ENCODE results near the gene TXNL4A.

TXNL4A gene

GRCh38 chr18:79983253-79983652 lies 5.1 kb downstream of the TXNL4A start:
- Histone ChIP-seq H3K9me3 (replicated peaks; ENCODE audit: insufficient read depth, low read length) (no peaks in the 10 kb centered on the region), H3F3A (ENCODE audit: insufficient read depth, low read length) (no peaks in the 10 kb centered on the region), H3K79me2 (ENCODE audit: low read length) (peaks cover 100% of the 10 kb centered on the region), H2AFZ (ENCODE audit: low read length) (no peak overlapping the region), H3K27me3 (replicated peaks; ENCODE audit: insufficient read depth, low read length) (no peaks in the 10 kb centered on the region), H3K4me3 (ENCODE audit: low read length) (no peak overlapping the region), H3K36me3 (replicated peaks; ENCODE audit: insufficient read depth, low read length) (peaks cover 15% of the 10 kb centered on the region; the same call in 1 of the 2 replicates), H3K9me2 (replicated peaks; ENCODE audit: insufficient read depth, low read length) (no peaks in the 10 kb centered on the region), H3K4me2 (ENCODE audit: low read depth, low read length) (no peak overlapping the region), H3K27ac (ENCODE audit: low read length) (no peak overlapping the region), H3K4me1 (ENCODE audit: low read length) (no peaks in the 10 kb centered on the region), H3K9ac (ENCODE audit: low read length) (no peak overlapping the region), H4K20me1 (ENCODE audit: insufficient read depth, low read length) (peaks cover 5% of the 10 kb centered on the region; the same call in 1 of the 2 replicates)
- TF ChIP-seq, protein P1, sequence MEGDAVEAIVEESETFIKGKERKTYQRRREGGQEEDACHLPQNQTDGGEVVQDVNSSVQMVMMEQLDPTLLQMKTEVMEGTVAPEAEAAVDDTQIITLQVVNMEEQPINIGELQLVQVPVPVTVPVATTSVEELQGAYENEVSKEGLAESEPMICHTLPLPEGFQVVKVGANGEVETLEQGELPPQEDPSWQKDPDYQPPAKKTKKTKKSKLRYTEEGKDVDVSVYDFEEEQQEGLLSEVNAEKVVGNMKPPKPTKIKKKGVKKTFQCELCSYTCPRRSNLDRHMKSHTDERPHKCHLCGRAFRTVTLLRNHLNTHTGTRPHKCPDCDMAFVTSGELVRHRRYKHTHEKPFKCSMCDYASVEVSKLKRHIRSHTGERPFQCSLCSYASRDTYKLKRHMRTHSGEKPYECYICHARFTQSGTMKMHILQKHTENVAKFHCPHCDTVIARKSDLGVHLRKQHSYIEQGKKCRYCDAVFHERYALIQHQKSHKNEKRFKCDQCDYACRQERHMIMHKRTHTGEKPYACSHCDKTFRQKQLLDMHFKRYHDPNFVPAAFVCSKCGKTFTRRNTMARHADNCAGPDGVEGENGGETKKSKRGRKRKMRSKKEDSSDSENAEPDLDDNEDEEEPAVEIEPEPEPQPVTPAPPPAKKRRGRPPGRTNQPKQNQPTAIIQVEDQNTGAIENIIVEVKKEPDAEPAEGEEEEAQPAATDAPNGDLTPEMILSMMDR (IDR thresholded peaks at IDR 0.05; ENCODE audit: low read length): no peak
- TF ChIP-seq EZH2phosphoT487 (IDR thresholded peaks at IDR 0.05; ENCODE audit: low read length) (no peak), EZH2 (optimal IDR thresholded peaks at IDR 0.05; ENCODE audit: low read depth, low read length) (no peak)
- DNase-seq: no peak

DNA sequence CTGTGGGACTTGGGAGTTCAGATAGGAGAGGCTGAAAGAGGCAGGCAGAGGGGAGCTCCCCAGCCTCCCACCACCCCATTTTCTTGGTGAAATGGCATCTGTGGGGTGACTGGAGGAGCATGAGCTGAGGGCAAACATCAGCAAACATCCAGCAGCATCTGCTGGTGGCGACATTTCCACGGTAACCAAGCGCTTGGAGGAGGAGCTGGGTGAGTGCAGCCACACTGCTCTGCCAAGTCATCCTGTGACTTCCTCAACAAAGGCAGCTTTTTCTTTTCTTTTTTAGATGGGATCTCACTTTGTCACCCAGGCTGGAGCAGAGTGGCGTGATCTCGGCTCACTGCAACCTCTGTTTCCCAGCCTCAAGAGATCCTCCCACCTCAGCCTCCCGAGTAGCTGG lies 5.6 kb downstream of the TXNL4A start:
- no peaks in the 10 kb centered on the region for H3K4me1 ChIP-seq (ENCODE audit: low read length)
- peaks cover 5% of the 10 kb centered on the region; the same call in 1 of the 2 replicates for H4K20me1 ChIP-seq (ENCODE audit: insufficient read depth, low read length)
- H3K36me3 ChIP-seq (replicated peaks; ENCODE audit: insufficient read depth, low read length): peaks cover 15% of the 10 kb centered on the region; the same call in 1 of the 2 replicates
- no peak overlapping the region for H3K27ac ChIP-seq (ENCODE audit: low read length)
- H3K9ac ChIP-seq (ENCODE audit: low read length): no peak overlapping the region
- H2AFZ ChIP-seq (ENCODE audit: low read length): no peak overlapping the region
- no peaks in the 10 kb centered on the region for H3K9me2 ChIP-seq (replicated peaks; ENCODE audit: insufficient read depth, low read length)
- H3K4me2 ChIP-seq (ENCODE audit: low read depth, low read length): no peak overlapping the region
- no peaks in the 10 kb centered on the region for H3K9me3 ChIP-seq (replicated peaks; ENCODE audit: insufficient read depth, low read length)
- H3F3A ChIP-seq (ENCODE audit: insufficient read depth, low read length): no peaks in the 10 kb centered on the region
- H3K79me2 ChIP-seq (ENCODE audit: low read length): peaks cover 100% of the 10 kb centered on the region
- DNase-seq: no peak
- no peak overlapping the region for H3K4me3 ChIP-seq (ENCODE audit: low read length)
- H3K27me3 ChIP-seq (replicated peaks; ENCODE audit: insufficient read depth, low read length): no peaks in the 10 kb centered on the region
- no peak for TF ChIP-seq EZH2 (optimal IDR thresholded peaks at IDR 0.05; ENCODE audit: low read depth, low read length)
- no peak for TF ChIP-seq EZH2phosphoT487 (IDR thresholded peaks at IDR 0.05; ENCODE audit: low read length)

DNA sequence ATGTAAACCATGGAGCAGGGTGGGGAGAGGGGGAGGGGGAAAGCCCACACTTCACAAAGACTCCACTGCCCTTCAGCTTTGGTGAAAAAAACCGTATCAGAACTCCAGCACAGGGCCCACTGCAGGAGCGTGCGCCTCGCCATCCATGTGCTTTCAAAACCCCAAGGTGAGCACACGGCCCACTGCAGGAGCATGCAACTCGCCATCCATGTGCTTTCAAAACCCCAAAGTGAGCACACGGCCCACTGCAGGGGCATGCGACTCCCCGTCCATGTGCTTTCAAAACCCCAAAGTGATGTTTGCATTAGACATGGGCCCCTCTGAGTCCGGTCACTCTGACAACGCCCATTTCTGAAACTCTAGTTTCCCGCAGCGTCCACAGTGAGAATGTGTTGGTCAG lies 7.8 kb downstream of the TXNL4A start:
- Histone ChIP-seq H3K79me2 (ENCODE audit: low read length) (peaks cover 100% of the 10 kb centered on the region), H2AFZ (ENCODE audit: low read length) (no peak overlapping the region), H3K4me3 (ENCODE audit: low read length) (no peak overlapping the region), H3K4me2 (ENCODE audit: low read depth, low read length) (no peak overlapping the region), H3K27me3 (replicated peaks; ENCODE audit: insufficient read depth, low read length) (no peaks in the 10 kb centered on the region), H3K9ac (ENCODE audit: low read length) (no peak overlapping the region), H3F3A (ENCODE audit: insufficient read depth, low read length) (no peaks in the 10 kb centered on the region), H4K20me1 (ENCODE audit: insufficient read depth, low read length) (peaks cover 5% of the 10 kb centered on the region; the same call in 1 of the 2 replicates), H3K4me1 (ENCODE audit: low read length) (no peaks in the 10 kb centered on the region), H3K36me3 (replicated peaks; ENCODE audit: insufficient read depth, low read length) (peaks cover 15% of the 10 kb centered on the region; the same call in 1 of the 2 replicates), H3K27ac (ENCODE audit: low read length) (no peak overlapping the region), H3K9me3 (replicated peaks; ENCODE audit: insufficient read depth, low read length) (no peaks in the 10 kb centered on the region), H3K9me2 (replicated peaks; ENCODE audit: insufficient read depth, low read length) (no peaks in the 10 kb centered on the region)
- DNase-seq: no peak
- TF ChIP-seq, protein P1 (IDR thresholded peaks at IDR 0.05; ENCODE audit: low read length): no peak
- TF ChIP-seq EZH2phosphoT487 (IDR thresholded peaks at IDR 0.05; ENCODE audit: low read length) (no peak), EZH2 (optimal IDR thresholded peaks at IDR 0.05; ENCODE audit: low read depth, low read length) (no peak)

- H3K4me2 ChIP-seq (ENCODE audit: low read depth, low read length): no peak overlapping the region
- no peaks in the 10 kb centered on the region for H3K27me3 ChIP-seq (replicated peaks; ENCODE audit: insufficient read depth, low read length)
- no peaks in the 10 kb centered on the region for H3K9me2 ChIP-seq (replicated peaks; ENCODE audit: insufficient read depth, low read length)
- peaks cover 100% of the 10 kb centered on the region for H3K79me2 ChIP-seq (ENCODE audit: low read length)
- no peak for DNase-seq
- no peak overlapping the region for H3K9ac ChIP-seq (ENCODE audit: low read length)
- H3K27ac ChIP-seq (ENCODE audit: low read length): no peak overlapping the region
- peaks cover 8% of the 10 kb centered on the region for H3K36me3 ChIP-seq (replicated peaks; ENCODE audit: insufficient read depth, low read length)
- H4K20me1 ChIP-seq (ENCODE audit: insufficient read depth, low read length): peaks cover 5% of the 10 kb centered on the region; the same call in 1 of the 2 replicates
- no peaks in the 10 kb centered on the region for H3K9me3 ChIP-seq (replicated peaks; ENCODE audit: insufficient read depth, low read length)
- no peak overlapping the region for H2AFZ ChIP-seq (ENCODE audit: low read length)
- no peaks in the 10 kb centered on the region for H3K4me1 ChIP-seq (ENCODE audit: low read length)
- H3F3A ChIP-seq (ENCODE audit: insufficient read depth, low read length): no peaks in the 10 kb centered on the region
- no peak overlapping the region for H3K4me3 ChIP-seq (ENCODE audit: low read length)
- TF ChIP-seq, protein P1 (IDR thresholded peaks at IDR 0.05; ENCODE audit: low read length): no peak
- TF ChIP-seq EZH2phosphoT487 (IDR thresholded peaks at IDR 0.05; ENCODE audit: low read length): no peak
Measured at GRCh38 chr18:79979843-79980242, 8.5 kb downstream of the TXNL4A start.
